Measurements from ENCODE around the gene ATP6AP1. TPM values are rescaled to one million over a fixed set of nuclear protein-coding genes. Genes with fewer than 3 reads are reported as not detected.

The ATP6AP1 gene
- total and polyA plus RNA-seq, 10 of the 15 experiments (the other 5 are each of a cell fraction or from before 2014, with no cell fraction given) = 4.5 to 56.4 (median 32.0) TPM

- peak; percentile 93 for TF ChIP-seq SMAD1 (IDR thresholded peaks at IDR 0.05; ENCODE audit: low read depth, partially characterized antibody)
- no peak for TF ChIP-seq MEF2A (IDR thresholded peaks at IDR 0.05; ENCODE audit: insufficient read depth, low read depth, low read length)
- no peak for TF ChIP-seq EZH2 (IDR thresholded peaks at IDR 0.05; ENCODE audit: borderline replicate concordance, control insufficient read depth, low read depth, low read length)
- no peak for TF ChIP-seq JUND (IDR thresholded peaks at IDR 0.05; ENCODE audit: low read depth, low read length)
- TF ChIP-seq ZBTB40 (IDR thresholded peaks at IDR 0.05; ENCODE audit: borderline replicate concordance) = no peak
- TF ChIP-seq SREBF2 (IDR thresholded peaks at IDR 0.05; ENCODE audit: low read length) = no peak
- TF ChIP-seq CBX5 (IDR thresholded peaks at IDR 0.05; ENCODE audit: low read depth) = no peak
- TF ChIP-seq DPF2 (IDR thresholded peaks at IDR 0.05) = peak; percentile 6; the same call in 1 of the 2 replicates
- peak; percentile 85; the same call in 1 of the 2 replicates for TF ChIP-seq NBN (IDR thresholded peaks at IDR 0.05)
- peak; percentile 92 for TF ChIP-seq CREB1 (IDR thresholded peaks at IDR 0.05; ENCODE audit: low read depth)
- no peak for TF ChIP-seq PRDM15 (CRISPR knock-in tag; IDR thresholded peaks at IDR 0.05)
- no peak for TF ChIP-seq RAD51 (IDR thresholded peaks at IDR 0.05)
- TF ChIP-seq POLR2A (IDR thresholded peaks at IDR 0.05; ENCODE audit: low read depth, low read length) = peak; percentile 99
- TF ChIP-seq SMAD5 (IDR thresholded peaks at IDR 0.05; ENCODE audit: low read depth) = peak; percentile 98
- TF ChIP-seq CREM (IDR thresholded peaks at IDR 0.05; ENCODE audit: low read depth) = peak; percentile 92
- TF ChIP-seq RAD21 (IDR thresholded peaks at IDR 0.05; ENCODE audit: insufficient read depth, low read depth, low read length) = no peak
- no peak for TF ChIP-seq ASH2L (IDR thresholded peaks at IDR 0.05; ENCODE audit: borderline replicate concordance, low read depth)
- TF ChIP-seq GABPA (IDR thresholded peaks at IDR 0.05; ENCODE audit: low read depth) = peak; percentile 28; the same call in 1 of the 2 replicates
- no peak for TF ChIP-seq ZSCAN29 (IDR thresholded peaks at IDR 0.05)
- peak; percentile 99 for TF ChIP-seq PML (IDR thresholded peaks at IDR 0.05; ENCODE audit: low read length)
- no peak for TF ChIP-seq ZNF217 (IDR thresholded peaks at IDR 0.05)
- peak; percentile 4; a peak in 1 of 4 replicates for TF ChIP-seq BHLHE40 (IDR thresholded peaks at IDR 0.05; ENCODE audit: borderline replicate concordance in 1 of 2, low read depth in 2 of 2, low read length in 1 of 2)
- TF ChIP-seq STAT1 (conservative IDR thresholded peaks at IDR 0.05) = no peak; the same call in 1 of the 2 replicates
- peak; percentile 37; the same call in 1 of the 2 replicates for TF ChIP-seq GATAD2B (conservative IDR thresholded peaks at IDR 0.05; ENCODE audit: low read depth)
These were observed 30.4 kb upstream of the ATP6AP1 start, which contains the start of gene RPL10 (continued) for GRCh38 chrX:154397888-154398667.

All from GM12878 (cell line).